Upper lobe of right lung (tissue), 1 donor: ENCODE data around the gene ZNRF3. TPM values are rescaled to one million over a fixed set of nuclear protein-coding genes. Genes with fewer than 3 reads are reported as not detected.

ENCODE experiments used
- ATAC-seq: fragments of 200-7000 bp; cut with Tn5 transposase; one replicate; pipeline ENCODE4 v1.9.1; 2020; ENCODE audit warnings: mild to moderate bottlenecking, moderate library complexity
- DNase-seq: peaks from one replicate; pipeline ENCODE4 v3.0.0-alpha.2; 2020
- H3K27ac ChIP-seq: fragments of 200-600 bp; one replicate; pipeline ENCODE4 v1.8.0; 2022
- H3K27me3 ChIP-seq: fragments of 200-600 bp; one replicate; pipeline ENCODE4 v1.8.0; 2022; ENCODE audit warnings: mild to moderate bottlenecking
- H3K36me3 ChIP-seq: fragments of 200-600 bp; one replicate; pipeline ENCODE4 v1.8.0; 2022
- H3K4me1 ChIP-seq: fragments of 200-600 bp; one replicate; pipeline ENCODE4 v1.8.0; 2022
- H3K4me3 ChIP-seq: fragments of 200-600 bp; one replicate; pipeline ENCODE4 v1.8.0; 2022; ENCODE audit warnings: mild to moderate bottlenecking
- H3K9me3 ChIP-seq: fragments of 200-600 bp; one replicate; pipeline ENCODE4 v1.8.0; 2022
- intact Hi-C: fragments of 100-400 bp; cut with DNase I; formaldehyde crosslinking; loops from one replicate; pipeline ENCODE4 v1.11.0; 2022
- total RNA-seq: library from RNA; stranded (reverse); fragmentation: NEBNext Ultra II Directional; extraction: Animal tissue kit (Norgen Biotek cat#: 25700); gene quantifications from one replicate; pipeline ENCODE4 v1.2.1, GENCODE V29; 2021
- TF ChIP-seq, protein P1 (sequence below): fragments of 200-600 bp; IDR thresholded peaks from one replicate; pipeline ENCODE4 v1.8.0; 2022; ENCODE audit warnings: antibody characterized with exemption
- donor health status: DM: no; HTN: yes; CAD: no; lungs with severe emphysema.

The ZNRF3 gene
- total RNA-seq, 1 donor from 2014 or later, result 15.8 TPM

GRCh38 chr22:28918550-28919271 is 35.3 kb downstream of the ZNRF3 start:
- Histone ChIP-seq H3K27me3 (no peaks in the 10 kb centered on the region), H3K36me3 (no peaks in the 10 kb centered on the region), H3K4me1 (peaks cover 47% of the 10 kb centered on the region), H3K27ac (no peak overlapping the region), H3K9me3 (no peaks in the 10 kb centered on the region), H3K4me3 (no peak overlapping the region)
- DNase-seq, result no peak
- TF ChIP-seq, protein P1, sequence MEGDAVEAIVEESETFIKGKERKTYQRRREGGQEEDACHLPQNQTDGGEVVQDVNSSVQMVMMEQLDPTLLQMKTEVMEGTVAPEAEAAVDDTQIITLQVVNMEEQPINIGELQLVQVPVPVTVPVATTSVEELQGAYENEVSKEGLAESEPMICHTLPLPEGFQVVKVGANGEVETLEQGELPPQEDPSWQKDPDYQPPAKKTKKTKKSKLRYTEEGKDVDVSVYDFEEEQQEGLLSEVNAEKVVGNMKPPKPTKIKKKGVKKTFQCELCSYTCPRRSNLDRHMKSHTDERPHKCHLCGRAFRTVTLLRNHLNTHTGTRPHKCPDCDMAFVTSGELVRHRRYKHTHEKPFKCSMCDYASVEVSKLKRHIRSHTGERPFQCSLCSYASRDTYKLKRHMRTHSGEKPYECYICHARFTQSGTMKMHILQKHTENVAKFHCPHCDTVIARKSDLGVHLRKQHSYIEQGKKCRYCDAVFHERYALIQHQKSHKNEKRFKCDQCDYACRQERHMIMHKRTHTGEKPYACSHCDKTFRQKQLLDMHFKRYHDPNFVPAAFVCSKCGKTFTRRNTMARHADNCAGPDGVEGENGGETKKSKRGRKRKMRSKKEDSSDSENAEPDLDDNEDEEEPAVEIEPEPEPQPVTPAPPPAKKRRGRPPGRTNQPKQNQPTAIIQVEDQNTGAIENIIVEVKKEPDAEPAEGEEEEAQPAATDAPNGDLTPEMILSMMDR, result no peak
- intact Hi-C loops, result no loop called here
- ATAC-seq, result peak; percentile 17

DNA sequence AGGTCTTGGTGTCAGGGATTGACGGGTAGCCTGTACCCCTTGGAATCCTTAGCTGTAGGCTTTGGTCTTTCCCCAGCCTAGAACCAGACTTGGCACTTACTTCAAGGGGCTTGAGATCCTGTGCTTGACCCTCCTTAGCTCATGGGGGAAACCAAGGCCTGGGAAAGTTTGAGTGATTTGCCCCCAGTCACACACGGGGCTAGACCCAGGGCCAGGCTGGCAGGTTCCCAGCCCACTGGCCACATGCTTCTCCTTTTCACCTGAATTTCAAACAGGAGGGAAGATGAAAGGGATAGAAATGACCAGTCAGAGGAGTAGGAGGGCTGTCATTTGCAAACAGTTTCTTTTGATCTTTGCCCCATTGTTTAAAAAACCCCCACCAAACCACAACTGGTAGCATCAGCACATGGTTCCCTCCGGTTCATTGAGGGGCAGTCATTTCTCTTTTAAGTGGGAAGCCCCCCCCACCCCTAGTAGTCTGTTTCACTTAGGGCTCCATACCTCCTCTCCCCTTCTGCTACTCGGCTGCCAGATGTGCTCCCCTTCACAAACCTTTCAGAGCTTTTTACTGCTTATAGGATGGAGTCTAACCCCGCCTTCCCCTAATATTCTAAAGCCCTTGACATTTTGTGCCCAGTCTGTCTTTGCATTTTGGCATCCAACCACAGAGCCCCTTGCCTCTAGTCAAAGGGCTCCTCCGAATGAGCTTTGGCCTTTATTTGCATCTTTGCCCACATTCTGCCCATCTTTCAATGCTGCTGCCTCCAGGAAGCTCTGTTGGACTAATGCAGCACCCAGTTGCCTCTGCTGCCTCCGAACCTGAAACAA is 37.6 kb downstream of the ZNRF3 start:
- TF ChIP-seq, protein P1, result no peak
- no peak for DNase-seq
- Histone ChIP-seq H3K4me3 (no peak overlapping the region), H3K36me3 (no peaks in the 10 kb centered on the region), H3K27ac (no peak overlapping the region), H3K4me1 (peaks cover 44% of the 10 kb centered on the region), H3K27me3 (no peaks in the 10 kb centered on the region), H3K9me3 (no peaks in the 10 kb centered on the region)
- ATAC-seq, result no peak
- intact Hi-C loops, result no loop called here

GRCh38 chr22:28921585-28921879 is 38.2 kb downstream of the ZNRF3 start:
- Histone ChIP-seq H3K36me3 (no peaks in the 10 kb centered on the region), H3K4me1 (peaks cover 39% of the 10 kb centered on the region), H3K27me3 (no peaks in the 10 kb centered on the region), H3K27ac (no peak overlapping the region), H3K9me3 (no peaks in the 10 kb centered on the region), H3K4me3 (no peak overlapping the region)
- intact Hi-C loops, result no loop called here
- TF ChIP-seq, protein P1, result no peak
- ATAC-seq (no peak), DNase-seq (no peak)

GRCh38 chr22:28922540-28923244 is 39.3 kb downstream of the ZNRF3 start:
- no peak for ATAC-seq
- DNase-seq, result no peak
- H3K27me3 ChIP-seq, result no peaks in the 10 kb centered on the region
- intact Hi-C loops, result no loop called here
- TF ChIP-seq, protein P1, result no peak
- no peak overlapping the region for H3K4me3 ChIP-seq
- no peak overlapping the region for H3K27ac ChIP-seq
- H3K36me3 ChIP-seq, result no peaks in the 10 kb centered on the region
- H3K4me1 ChIP-seq, result peaks cover 35% of the 10 kb centered on the region
- no peaks in the 10 kb centered on the region for H3K9me3 ChIP-seq

DNA sequence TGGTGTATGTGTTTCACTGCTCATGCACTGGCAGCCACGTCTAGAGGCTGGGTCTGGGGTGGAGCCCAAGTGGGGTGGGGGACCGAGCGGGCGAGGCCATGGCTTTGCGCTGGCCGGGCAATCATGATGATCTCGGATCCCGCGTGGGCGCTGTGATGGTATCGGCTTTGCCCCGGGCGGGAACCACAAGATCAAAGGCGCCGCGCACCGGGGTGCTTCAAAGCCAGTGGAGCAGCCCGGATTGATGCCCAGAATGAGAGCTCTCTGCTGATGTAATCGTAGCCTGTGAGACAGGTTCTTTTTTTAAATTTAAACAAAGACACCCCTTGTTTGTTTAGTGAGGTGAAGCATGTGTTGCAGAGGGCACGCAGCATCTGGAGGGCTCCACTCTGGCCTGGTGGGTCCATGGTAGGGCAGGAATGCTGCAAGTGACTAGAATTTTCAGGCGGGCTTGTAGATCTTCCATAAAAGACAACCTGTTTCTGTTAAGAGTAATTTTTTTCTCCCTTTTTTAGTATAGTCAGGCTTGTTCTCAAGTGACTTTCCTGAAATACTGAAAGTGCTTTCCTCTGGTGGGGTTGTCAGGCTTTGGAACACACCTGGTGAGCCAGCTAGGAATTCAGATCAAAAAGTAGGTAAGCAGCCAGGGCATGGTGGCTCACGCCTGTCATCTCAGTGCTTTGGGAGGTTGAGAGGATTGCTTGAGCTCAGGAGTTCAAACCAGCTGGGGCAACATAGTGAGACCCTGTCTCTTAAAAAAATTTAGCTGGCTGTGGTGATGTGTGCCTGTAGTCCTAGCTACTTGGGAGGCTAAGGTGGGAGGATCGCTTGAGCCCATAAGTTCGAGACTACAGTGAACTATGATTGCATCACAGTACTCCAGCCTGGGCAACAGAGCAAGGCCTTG is 40.7 kb downstream of the ZNRF3 start:
- no peaks in the 10 kb centered on the region for H3K27me3 ChIP-seq
- TF ChIP-seq, protein P1, result no peak
- DNase-seq (peak; percentile 86), ATAC-seq (peak; percentile 77)
- H3K36me3 ChIP-seq, result no peaks in the 10 kb centered on the region
- H3K9me3 ChIP-seq, result no peaks in the 10 kb centered on the region
- peak overlapping the region; percentile 32 for H3K27ac ChIP-seq
- intact Hi-C loops, result no loop called here
- peaks cover 25% of the 10 kb centered on the region for H3K4me1 ChIP-seq
- no peak overlapping the region for H3K4me3 ChIP-seq
